ENCODE data around the gene GFOD1.
"Not testable (repeated sequence)": the region's sequence is repeated elsewhere in the genome, so short reads cannot be mapped to it uniquely, and the experiment has no call there.

GFOD1 gene

DNA sequence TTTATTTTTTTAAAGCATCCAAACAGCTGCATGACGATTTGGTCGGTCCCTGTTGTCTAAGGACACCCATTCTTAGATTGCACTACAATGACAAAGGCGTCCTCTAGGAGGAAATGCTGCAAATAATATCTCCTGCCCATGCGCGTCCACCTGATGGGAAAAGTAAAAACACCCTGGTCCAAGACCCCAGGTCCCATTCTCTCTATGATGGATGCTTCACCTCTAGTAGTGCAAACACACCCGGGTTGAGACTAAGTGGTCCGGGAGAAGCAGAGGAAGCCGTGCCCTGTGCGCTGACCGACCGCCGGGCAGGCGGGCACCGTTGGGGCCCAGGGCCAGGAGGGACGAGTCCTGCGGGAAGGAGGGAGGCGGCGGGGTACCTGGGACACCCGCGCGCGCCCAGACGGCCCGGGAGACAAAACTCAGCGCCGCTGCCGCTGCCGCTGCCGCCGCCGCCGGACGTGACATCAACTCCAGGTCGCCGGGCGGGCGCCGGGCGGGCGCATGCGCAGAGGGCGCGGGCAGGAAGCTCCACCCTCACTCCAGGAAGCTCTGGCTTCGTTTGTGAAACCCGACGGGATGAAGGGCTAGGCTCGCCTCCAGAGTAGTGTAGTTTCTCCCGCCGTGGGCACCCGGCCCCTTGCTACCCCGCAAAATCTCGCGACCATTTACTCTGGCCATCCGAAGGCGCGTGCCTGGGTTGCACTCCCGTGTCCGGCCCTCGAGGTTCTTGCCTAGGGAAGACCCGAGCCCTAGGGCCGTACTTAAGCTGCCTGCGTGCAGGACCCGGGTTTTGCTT lies 159.1 kb downstream of the GFOD1 start, which contains the start of gene TBC1D7:
Gene TBC1D7, minus strand, starts transcription at position 462 of the 799 bp plus-strand sequence. CDS start 1,639 bp downstream, outside the sequence.
- TF ChIP-seq GLIS3 (CRISPR knock-in tag; IDR thresholded peaks at IDR 0.05): no peak
- no peak for TF ChIP-seq RARB (CRISPR knock-in tag; IDR thresholded peaks at IDR 0.05)
- TF ChIP-seq ARNTL (CRISPR knock-in tag; IDR thresholded peaks at IDR 0.05; ENCODE audit: borderline replicate concordance, low read depth): no peak
- TF ChIP-seq ISL1 (CRISPR knock-in tag; IDR thresholded peaks at IDR 0.05): no peak
- TF ChIP-seq TCF4 (CRISPR knock-in tag; IDR thresholded peaks at IDR 0.05; ENCODE audit: borderline replicate concordance): no peak
- TF ChIP-seq, protein P1, sequence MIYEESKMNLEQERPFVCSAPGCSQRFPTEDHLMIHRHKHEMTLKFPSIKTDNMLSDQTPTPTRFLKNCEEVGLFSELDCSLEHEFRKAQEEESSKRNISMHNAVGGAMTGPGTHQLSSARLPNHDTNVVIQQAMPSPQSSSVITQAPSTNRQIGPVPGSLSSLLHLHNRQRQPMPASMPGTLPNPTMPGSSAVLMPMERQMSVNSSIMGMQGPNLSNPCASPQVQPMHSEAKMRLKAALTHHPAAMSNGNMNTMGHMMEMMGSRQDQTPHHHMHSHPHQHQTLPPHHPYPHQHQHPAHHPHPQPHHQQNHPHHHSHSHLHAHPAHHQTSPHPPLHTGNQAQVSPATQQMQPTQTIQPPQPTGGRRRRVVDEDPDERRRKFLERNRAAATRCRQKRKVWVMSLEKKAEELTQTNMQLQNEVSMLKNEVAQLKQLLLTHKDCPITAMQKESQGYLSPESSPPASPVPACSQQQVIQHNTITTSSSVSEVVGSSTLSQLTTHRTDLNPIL (CRISPR knock-in tag; IDR thresholded peaks at IDR 0.05; ENCODE audit: low read depth): no peak
- TF ChIP-seq CSDC2 (CRISPR knock-in tag; IDR thresholded peaks at IDR 0.05): no peak
- no peak; the same call in 1 of the 2 replicates for TF ChIP-seq ZNF8 (CRISPR knock-in tag; IDR thresholded peaks at IDR 0.05)
- TF ChIP-seq, protein P2, sequence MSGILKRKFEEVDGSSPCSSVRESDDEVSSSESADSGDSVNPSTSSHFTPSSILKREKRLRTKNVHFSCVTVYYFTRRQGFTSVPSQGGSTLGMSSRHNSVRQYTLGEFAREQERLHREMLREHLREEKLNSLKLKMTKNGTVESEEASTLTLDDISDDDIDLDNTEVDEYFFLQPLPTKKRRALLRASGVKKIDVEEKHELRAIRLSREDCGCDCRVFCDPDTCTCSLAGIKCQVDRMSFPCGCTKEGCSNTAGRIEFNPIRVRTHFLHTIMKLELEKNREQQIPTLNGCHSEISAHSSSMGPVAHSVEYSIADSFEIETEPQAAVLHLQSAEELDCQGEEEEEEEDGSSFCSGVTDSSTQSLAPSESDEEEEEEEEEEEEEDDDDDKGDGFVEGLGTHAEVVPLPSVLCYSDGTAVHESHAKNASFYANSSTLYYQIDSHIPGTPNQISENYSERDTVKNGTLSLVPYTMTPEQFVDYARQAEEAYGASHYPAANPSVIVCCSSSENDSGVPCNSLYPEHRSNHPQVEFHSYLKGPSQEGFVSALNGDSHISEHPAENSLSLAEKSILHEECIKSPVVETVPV (CRISPR knock-in tag; IDR thresholded peaks at IDR 0.05): no peak
- TF ChIP-seq ZNF565 (CRISPR knock-in tag; conservative IDR thresholded peaks at IDR 0.05; ENCODE audit: low read depth): no peak
- ATAC-seq: peak; percentile 95

DNA sequence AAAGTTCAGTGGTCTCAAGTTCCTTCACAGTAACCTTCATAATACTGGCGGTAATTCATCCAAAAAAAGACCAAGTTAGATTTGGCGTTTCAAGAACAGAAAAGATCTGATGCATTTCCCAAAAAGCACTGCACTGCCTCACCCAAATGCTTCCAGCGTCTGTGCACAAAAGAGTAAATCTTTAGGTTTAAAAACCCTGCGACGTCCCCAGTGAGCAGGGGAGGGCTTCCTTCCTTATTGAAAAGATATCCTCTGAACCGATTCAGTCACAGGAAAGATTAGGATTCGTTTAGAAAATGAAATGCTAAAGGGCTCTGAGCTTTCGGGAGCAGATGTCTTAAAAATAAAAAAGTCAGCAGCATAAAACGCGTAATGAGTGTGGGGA lies 159.7 kb downstream of the GFOD1 start:
- TF ChIP-seq RARB (CRISPR knock-in tag; IDR thresholded peaks at IDR 0.05): no peak
- TF ChIP-seq ISL1 (CRISPR knock-in tag; IDR thresholded peaks at IDR 0.05): no peak
- no peak for TF ChIP-seq PPARA (CRISPR knock-in tag; IDR thresholded peaks at IDR 0.05; ENCODE audit: borderline replicate concordance)
- peak; percentile 35 for ATAC-seq

DNA sequence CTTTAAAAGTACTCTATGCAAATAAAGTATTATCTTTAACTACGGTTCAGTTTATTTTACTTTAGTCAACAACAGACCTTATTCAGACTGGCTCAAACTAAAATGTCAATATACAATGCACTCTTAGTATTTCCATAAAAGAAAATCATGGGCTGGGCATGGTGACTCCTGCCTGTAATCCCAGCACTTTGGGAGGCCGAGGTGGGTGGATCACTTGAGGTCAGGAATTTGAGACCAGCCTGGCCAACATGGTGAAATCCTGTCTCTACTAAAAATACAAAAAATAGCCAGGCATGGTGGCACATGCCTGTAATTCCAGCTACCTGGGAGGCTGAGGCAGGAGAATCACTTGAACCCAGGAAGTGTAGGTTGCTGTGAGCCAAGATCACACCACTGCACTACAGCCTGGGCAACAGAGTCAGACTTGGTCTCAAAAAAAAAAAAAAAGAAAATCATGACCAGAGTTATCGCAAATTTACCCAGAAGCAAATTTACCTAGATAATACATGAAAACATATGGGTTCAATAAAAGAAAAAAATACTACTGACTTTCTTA lies 161.3 kb downstream of the GFOD1 start:
- ATAC-seq: not testable (repeated sequence)

DNA sequence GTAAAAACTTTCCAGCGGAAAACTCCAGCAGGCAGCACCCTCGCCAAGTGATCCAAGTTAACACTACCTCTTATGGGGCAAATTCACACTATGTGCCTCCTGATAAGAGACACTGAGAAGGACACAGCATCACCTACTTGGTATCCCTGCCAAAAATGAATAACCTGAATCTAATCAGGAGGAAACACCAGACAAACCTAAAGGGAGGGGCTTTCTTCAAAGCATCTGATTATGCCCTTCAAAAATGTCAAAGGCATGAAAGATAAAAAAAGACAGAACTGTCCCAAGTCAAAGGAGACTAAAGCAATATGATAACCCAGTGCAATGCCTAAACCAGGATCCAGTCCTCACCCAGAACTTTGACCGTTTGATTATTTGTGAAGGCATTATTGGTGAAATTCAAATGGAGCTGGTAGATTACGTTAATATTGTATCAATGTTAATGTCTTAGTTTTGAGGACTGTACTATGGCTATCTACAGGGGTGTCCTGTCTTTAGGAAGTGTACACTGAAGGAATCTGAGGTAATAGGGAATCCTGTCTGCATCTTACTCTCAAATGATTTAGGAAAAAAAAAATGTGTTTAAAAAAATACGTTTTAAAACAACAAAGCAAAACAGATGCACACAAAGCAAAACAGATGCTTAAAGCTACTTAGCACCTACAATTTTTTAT lies 167.4 kb downstream of the GFOD1 start:
- ATAC-seq: no peak
- TF ChIP-seq GLIS3 (CRISPR knock-in tag; IDR thresholded peaks at IDR 0.05): no peak
- TF ChIP-seq SNAI2 (CRISPR knock-in tag; IDR thresholded peaks at IDR 0.05): no peak
- TF ChIP-seq BACH2 (CRISPR knock-in tag; IDR thresholded peaks at IDR 0.05; ENCODE audit: borderline replicate concordance): no peak
- no peak for TF ChIP-seq ESRRG (CRISPR knock-in tag; IDR thresholded peaks at IDR 0.05)
- no peak for TF ChIP-seq ZFP3 (CRISPR knock-in tag; IDR thresholded peaks at IDR 0.05)
- no peak for TF ChIP-seq ZNF565 (CRISPR knock-in tag; conservative IDR thresholded peaks at IDR 0.05; ENCODE audit: low read depth)
- no peak for TF ChIP-seq RARB (CRISPR knock-in tag; IDR thresholded peaks at IDR 0.05)

DNA sequence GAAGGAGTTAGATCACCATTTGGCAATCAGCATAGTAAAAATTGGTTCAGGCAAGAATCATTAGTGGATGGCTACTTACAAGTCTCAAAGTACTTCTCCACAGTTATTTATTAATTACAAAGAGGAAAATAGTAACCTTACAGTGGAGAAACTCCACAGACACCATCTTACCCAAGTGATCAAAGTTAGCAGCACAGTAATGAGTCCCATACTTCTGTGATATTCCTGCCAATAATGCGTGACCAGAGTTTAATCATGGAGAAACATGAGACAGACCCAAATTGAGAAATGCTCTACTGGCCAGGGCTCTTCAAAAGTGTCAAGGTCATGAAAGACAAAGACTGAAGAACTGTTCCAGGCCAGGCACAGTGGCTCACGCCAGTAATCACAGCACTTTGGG lies 168.6 kb downstream of the GFOD1 start:
- no peak for ATAC-seq
- TF ChIP-seq ZC3H10 (CRISPR knock-in tag; IDR thresholded peaks at IDR 0.05): no peak
- no peak for TF ChIP-seq ZFP30 (CRISPR knock-in tag; IDR thresholded peaks at IDR 0.05)
- no peak for TF ChIP-seq PPARA (CRISPR knock-in tag; IDR thresholded peaks at IDR 0.05; ENCODE audit: borderline replicate concordance)
- TF ChIP-seq RARB (CRISPR knock-in tag; IDR thresholded peaks at IDR 0.05): no peak
- TF ChIP-seq GLIS3 (CRISPR knock-in tag; IDR thresholded peaks at IDR 0.05): no peak
- TF ChIP-seq, protein P3, sequence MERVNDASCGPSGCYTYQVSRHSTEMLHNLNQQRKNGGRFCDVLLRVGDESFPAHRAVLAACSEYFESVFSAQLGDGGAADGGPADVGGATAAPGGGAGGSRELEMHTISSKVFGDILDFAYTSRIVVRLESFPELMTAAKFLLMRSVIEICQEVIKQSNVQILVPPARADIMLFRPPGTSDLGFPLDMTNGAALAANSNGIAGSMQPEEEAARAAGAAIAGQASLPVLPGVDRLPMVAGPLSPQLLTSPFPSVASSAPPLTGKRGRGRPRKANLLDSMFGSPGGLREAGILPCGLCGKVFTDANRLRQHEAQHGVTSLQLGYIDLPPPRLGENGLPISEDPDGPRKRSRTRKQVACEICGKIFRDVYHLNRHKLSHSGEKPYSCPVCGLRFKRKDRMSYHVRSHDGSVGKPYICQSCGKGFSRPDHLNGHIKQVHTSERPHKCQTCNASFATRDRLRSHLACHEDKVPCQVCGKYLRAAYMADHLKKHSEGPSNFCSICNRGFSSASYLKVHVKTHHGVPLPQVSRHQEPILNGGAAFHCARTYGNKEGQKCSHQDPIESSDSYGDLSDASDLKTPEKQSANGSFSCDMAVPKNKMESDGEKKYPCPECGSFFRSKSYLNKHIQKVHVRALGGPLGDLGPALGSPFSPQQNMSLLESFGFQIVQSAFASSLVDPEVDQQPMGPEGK (CRISPR knock-in tag; IDR thresholded peaks at IDR 0.05; ENCODE audit: borderline replicate concordance): no peak
- TF ChIP-seq, protein P1 (CRISPR knock-in tag; IDR thresholded peaks at IDR 0.05; ENCODE audit: low read depth): no peak
- TF ChIP-seq, protein P2 (CRISPR knock-in tag; IDR thresholded peaks at IDR 0.05): no peak
- no peak for TF ChIP-seq TOX (CRISPR knock-in tag; IDR thresholded peaks at IDR 0.05; ENCODE audit: borderline replicate concordance)
- no peak for TF ChIP-seq CSDC2 (CRISPR knock-in tag; IDR thresholded peaks at IDR 0.05)
- TF ChIP-seq ISL1 (CRISPR knock-in tag; IDR thresholded peaks at IDR 0.05): no peak

All from SK-N-SH treated with all-trans-retinoic acid at 6 μM for 48 hours (cell line).